HepG2 (cell line): Measurements from ENCODE around the gene MYOZ1.
"Not testable (repeated sequence)": the region's sequence is repeated elsewhere in the genome, so short reads cannot be mapped to it uniquely, and the experiment has no call there.

Experiments
- ATF3 ChIP-seq: sonication (generic); formaldehyde crosslinking; IDR thresholded peaks from 2 replicates; pipeline ENCODE4 v1.4.0; 2020; ENCODE audit warnings: missing genetic modification reagents
- EZH2 ChIP-seq: conservative IDR thresholded peaks from 2 replicates; pipeline ENCODE4 v1.6.1; 2012; ENCODE audit warnings: mild to moderate bottlenecking, low read depth, low read length, moderate library complexity
- HINFP ChIP-seq: sonication (generic); formaldehyde crosslinking; IDR thresholded peaks from 2 replicates; pipeline ENCODE4 v1.4.0; 2020; ENCODE audit warnings: low read depth, mild to moderate bottlenecking, missing genetic modification reagents
- NR1H2 ChIP-seq: sonication (generic); formaldehyde crosslinking; IDR thresholded peaks from 2 replicates; pipeline ENCODE4 v1.8.1; 2022; ENCODE audit warnings: low read depth, missing genetic modification reagents, borderline replicate concordance
- POLR2A ChIP-seq, 2 experiments: IDR thresholded peaks; 2 replicates each; pipeline ENCODE4 v1.6.1; 2011; ENCODE audit warnings: low read depth in 2 of 2, low read length in 2 of 2, mild to moderate bottlenecking in 1 of 2, moderate library complexity in 1 of 2; ENCODE audit not compliant: insufficient read depth in 1 of 2
- TBP ChIP-seq: sonication (generic); formaldehyde crosslinking; IDR thresholded peaks from 2 replicates; pipeline ENCODE4 v1.5.0; 2020; ENCODE audit warnings: missing genetic modification reagents
- TRIM24 ChIP-seq: sonication (generic); formaldehyde crosslinking; IDR thresholded peaks from 2 replicates; pipeline ENCODE4 v1.8.0; 2022; ENCODE audit warnings: mild to moderate bottlenecking, missing genetic modification reagents
- ZBTB33 ChIP-seq: sonication (generic); formaldehyde crosslinking; IDR thresholded peaks from 2 replicates; pipeline ENCODE4 v1.4.0; 2020; ENCODE audit warnings: missing genetic modification reagents
- ZNF224 ChIP-seq: sonication (generic); formaldehyde crosslinking; IDR thresholded peaks from 2 replicates; pipeline ENCODE4 v1.5.0; 2020; ENCODE audit warnings: mild to moderate bottlenecking, missing genetic modification reagents
- ZNF598 ChIP-seq: sonication (generic); formaldehyde crosslinking; IDR thresholded peaks from 2 replicates; pipeline ENCODE4 v1.5.1; 2020; ENCODE audit warnings: mild to moderate bottlenecking, missing genetic modification reagents, borderline replicate concordance

GRCh38 chr10:73674546-73674945 lies 33.3 kb upstream of the MYOZ1 start:
- not testable (repeated sequence) for TF ChIP-seq ZNF224; ZNF598; TBP (CRISPR knock-in tag); ZBTB33 (CRISPR knock-in tag); HINFP (CRISPR knock-in tag); POLR2A (IDR thresholded peaks at IDR 0.05; ENCODE audit: insufficient read depth in 1 of 2, low read depth in 2 of 2, low read length in 2 of 2); TRIM24 (CRISPR knock-in tag); EZH2; ATF3 (CRISPR knock-in tag); NR1H2
